T-helper 1 cell treated with Interleukin-12 subunit alpha and Interleukin-12 subunit beta and Interleukin-4 antibody, amounts not matched to agents 30 μg/mL and 1 μg/mL, for 36 hours (primary cell): ENCODE results near the gene TDRD7.

Source experiments
- H3K27ac Mint-ChIP-seq: one replicate; pipeline ENCODE4 v1.8.0; 2021; ENCODE audit warnings: mild to moderate bottlenecking, mixed read lengths
- H3K27me3 Mint-ChIP-seq: one replicate; pipeline ENCODE4 v1.8.0; 2021; ENCODE audit warnings: low read depth, mixed read lengths
- H3K36me3 Mint-ChIP-seq: one replicate; pipeline ENCODE4 v1.8.0; 2021; ENCODE audit warnings: low read depth, mixed read lengths
- H3K4me1 Mint-ChIP-seq: one replicate; pipeline ENCODE4 v1.8.0; 2021; ENCODE audit warnings: low read depth, mixed read lengths
- H3K4me3 Mint-ChIP-seq: one replicate; pipeline ENCODE4 v1.8.0; 2021; ENCODE audit warnings: mild to moderate bottlenecking, moderate library complexity, mixed read lengths
- H3K9me3 Mint-ChIP-seq: one replicate; pipeline ENCODE4 v1.8.0; 2021; ENCODE audit warnings: mixed read lengths

TDRD7 gene

GRCh38 chr9:97506787-97507186 lies 94.9 kb downstream of the TDRD7 start:
- Mint-ChIP-seq H3K9me3 (no peaks in the 10 kb centered on the region), H3K36me3 (no peaks in the 10 kb centered on the region)

GRCh38 chr9:97507428-97507984 lies 95.6 kb downstream of the TDRD7 start:
- Mint-ChIP-seq H3K4me1 (peaks cover 22% of the 10 kb centered on the region), H3K9me3 (no peaks in the 10 kb centered on the region), H3K4me3 (no peak overlapping the region), H3K36me3 (no peaks in the 10 kb centered on the region), H3K27me3 (peaks cover 26% of the 10 kb centered on the region), H3K27ac (no peak overlapping the region)

More at GRCh38 chr9:97506787-97507186, 94.9 kb downstream of the TDRD7 start:
- Mint-ChIP-seq H3K27ac (no peak overlapping the region), H3K27me3 (peaks cover 26% of the 10 kb centered on the region), H3K4me3 (no peak overlapping the region), H3K4me1 (peaks cover 23% of the 10 kb centered on the region)

GRCh38 chr9:97508852-97509251 lies 97.0 kb downstream of the TDRD7 start:
- H3K36me3 Mint-ChIP-seq, result no peaks in the 10 kb centered on the region
- H3K4me1 Mint-ChIP-seq, result peaks cover 14% of the 10 kb centered on the region

DNA sequence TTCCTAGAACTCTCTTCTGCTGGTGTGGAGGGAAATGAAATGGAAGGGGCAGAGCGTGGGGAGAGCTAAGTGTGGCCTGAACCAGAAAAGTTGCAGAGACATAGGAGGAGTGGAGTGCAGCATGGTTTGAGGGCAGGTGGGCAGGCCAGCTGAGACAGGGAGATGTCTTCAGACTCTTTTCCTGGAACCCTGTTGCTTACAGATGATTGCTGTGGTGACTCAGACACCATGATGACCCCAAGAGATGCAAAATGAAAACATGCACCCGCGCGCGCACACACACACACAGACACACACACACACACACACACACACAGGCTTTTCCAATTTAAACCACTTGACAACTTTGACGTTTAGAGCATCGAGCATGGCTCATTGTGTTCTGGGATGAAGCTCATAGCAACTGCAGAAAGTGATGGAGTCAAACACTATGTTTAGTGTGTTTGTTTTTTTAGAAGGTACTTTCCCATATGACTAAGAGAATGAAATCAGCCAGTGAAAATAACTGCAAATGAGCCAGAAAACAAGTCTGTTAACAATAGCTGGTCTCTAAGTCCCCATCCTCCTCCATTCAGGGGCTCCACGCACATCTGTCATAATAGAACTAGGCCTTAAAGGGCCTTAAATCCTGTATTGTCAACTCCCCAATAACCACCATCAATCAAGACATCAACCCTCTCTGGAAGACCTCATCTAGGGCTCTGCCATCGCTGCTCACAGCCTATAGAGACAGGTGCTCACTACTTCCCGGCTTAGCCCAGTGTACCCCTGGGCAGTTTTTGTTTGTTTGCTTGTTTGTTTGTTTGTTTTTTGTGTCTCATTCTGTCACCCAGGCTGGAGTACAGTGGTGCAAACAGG lies 99.1 kb downstream of the TDRD7 start:
- Mint-ChIP-seq H3K4me1 (peaks cover 14% of the 10 kb centered on the region), H3K27me3 (no peaks in the 10 kb centered on the region), H3K27ac (peak overlapping the region; percentile 85), H3K4me3 (peak overlapping the region; percentile 8), H3K36me3 (no peaks in the 10 kb centered on the region), H3K9me3 (no peaks in the 10 kb centered on the region)

More at GRCh38 chr9:97508852-97509251, 97.0 kb downstream of the TDRD7 start:
- Mint-ChIP-seq H3K4me3 (no peak overlapping the region), H3K27me3 (peaks cover 13% of the 10 kb centered on the region), H3K27ac (no peak overlapping the region), H3K9me3 (no peaks in the 10 kb centered on the region)

- H3K27me3 Mint-ChIP-seq, result peaks cover 3% of the 10 kb centered on the region
- peaks cover 14% of the 10 kb centered on the region for H3K4me1 Mint-ChIP-seq
- no peaks in the 10 kb centered on the region for H3K9me3 Mint-ChIP-seq
- H3K27ac Mint-ChIP-seq, result peak overlapping the region; percentile 85
- H3K36me3 Mint-ChIP-seq, result no peaks in the 10 kb centered on the region
- H3K4me3 Mint-ChIP-seq, result no peak overlapping the region
Measured at GRCh38 chr9:97511655-97512427, 99.9 kb downstream of the TDRD7 start.

- no peak overlapping the region for H3K4me3 Mint-ChIP-seq
- no peak overlapping the region for H3K27ac Mint-ChIP-seq
- no peaks in the 10 kb centered on the region for H3K9me3 Mint-ChIP-seq
- H3K36me3 Mint-ChIP-seq, result no peaks in the 10 kb centered on the region
- H3K27me3 Mint-ChIP-seq, result peaks cover 9% of the 10 kb centered on the region
- H3K4me1 Mint-ChIP-seq, result peaks cover 14% of the 10 kb centered on the region
Measured at GRCh38 chr9:97512966-97513560, 101.2 kb downstream of the TDRD7 start.

DNA sequence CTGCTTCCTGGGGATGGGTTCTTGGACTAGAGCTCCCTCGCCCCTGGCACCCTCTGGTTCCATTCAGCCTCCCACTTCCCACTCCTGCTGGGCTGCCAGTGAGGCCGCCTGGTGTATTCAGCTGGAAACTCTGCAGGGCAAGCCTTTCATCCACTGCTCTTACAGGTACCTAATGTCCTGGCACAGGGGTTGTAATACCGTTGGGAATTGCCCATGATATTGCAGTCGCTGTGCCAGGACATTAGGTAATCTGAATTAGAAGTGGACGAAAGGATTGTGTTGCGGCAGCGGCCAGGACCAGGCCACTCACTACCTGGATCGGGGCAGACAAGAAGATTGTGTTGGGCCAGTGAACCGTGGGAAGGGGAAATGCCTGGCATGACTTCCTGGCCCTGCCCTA lies 102.6 kb downstream of the TDRD7 start:
- H3K4me1 Mint-ChIP-seq, result peaks cover 22% of the 10 kb centered on the region
- no peaks in the 10 kb centered on the region for H3K36me3 Mint-ChIP-seq
- peaks cover 22% of the 10 kb centered on the region for H3K27me3 Mint-ChIP-seq
- H3K4me3 Mint-ChIP-seq, result no peak overlapping the region
- no peaks in the 10 kb centered on the region for H3K9me3 Mint-ChIP-seq
- no peak overlapping the region for H3K27ac Mint-ChIP-seq

DNA sequence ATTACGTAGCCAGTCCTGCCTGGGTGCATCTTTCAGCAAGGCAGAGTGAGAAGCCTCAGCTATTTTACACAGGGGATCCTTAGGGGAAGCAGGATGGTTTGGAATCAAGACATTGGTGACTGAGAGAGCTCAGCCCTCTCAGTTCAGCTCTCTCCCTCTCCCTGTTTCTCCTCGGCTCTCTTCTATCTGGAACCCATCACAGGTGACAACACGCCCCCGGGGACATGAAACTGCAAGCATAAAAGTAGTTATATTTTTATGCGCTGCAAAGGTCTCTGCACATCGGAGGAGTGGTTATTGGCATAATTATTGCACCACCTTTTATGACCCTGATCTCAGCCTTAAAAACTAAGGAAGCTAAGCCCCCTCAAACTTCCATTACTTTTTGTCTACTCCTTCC lies 103.8 kb downstream of the TDRD7 start:
- Mint-ChIP-seq H3K4me1 (peaks cover 20% of the 10 kb centered on the region), H3K36me3 (no peaks in the 10 kb centered on the region), H3K27me3 (peaks cover 26% of the 10 kb centered on the region), H3K27ac (no peak overlapping the region), H3K9me3 (no peaks in the 10 kb centered on the region), H3K4me3 (no peak overlapping the region)

DNA sequence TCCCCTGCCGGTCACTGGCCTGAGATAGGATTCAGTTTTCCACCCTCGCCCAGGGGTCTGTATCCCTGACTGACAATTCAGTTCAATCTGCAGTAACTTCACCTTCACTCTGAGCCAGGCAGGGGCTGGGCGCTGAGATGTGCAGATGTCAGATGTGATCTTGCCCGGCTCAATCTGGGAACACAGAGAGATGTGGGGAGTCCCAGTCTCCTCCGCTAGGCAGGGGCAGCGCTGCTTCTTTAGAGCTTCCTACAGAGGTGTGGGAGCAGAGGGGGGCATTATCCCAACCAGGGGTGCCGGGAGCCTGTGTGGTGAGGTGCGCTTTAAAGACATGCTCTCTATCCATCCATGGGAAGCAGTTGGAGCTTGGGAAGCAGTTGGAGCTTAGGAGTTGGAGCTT lies 104.2 kb downstream of the TDRD7 start:
- no peak overlapping the region for H3K4me3 Mint-ChIP-seq
- no peaks in the 10 kb centered on the region for H3K36me3 Mint-ChIP-seq
- H3K9me3 Mint-ChIP-seq, result no peaks in the 10 kb centered on the region
- H3K4me1 Mint-ChIP-seq, result peaks cover 15% of the 10 kb centered on the region
- H3K27ac Mint-ChIP-seq, result no peak overlapping the region
- H3K27me3 Mint-ChIP-seq, result peaks cover 26% of the 10 kb centered on the region

DNA sequence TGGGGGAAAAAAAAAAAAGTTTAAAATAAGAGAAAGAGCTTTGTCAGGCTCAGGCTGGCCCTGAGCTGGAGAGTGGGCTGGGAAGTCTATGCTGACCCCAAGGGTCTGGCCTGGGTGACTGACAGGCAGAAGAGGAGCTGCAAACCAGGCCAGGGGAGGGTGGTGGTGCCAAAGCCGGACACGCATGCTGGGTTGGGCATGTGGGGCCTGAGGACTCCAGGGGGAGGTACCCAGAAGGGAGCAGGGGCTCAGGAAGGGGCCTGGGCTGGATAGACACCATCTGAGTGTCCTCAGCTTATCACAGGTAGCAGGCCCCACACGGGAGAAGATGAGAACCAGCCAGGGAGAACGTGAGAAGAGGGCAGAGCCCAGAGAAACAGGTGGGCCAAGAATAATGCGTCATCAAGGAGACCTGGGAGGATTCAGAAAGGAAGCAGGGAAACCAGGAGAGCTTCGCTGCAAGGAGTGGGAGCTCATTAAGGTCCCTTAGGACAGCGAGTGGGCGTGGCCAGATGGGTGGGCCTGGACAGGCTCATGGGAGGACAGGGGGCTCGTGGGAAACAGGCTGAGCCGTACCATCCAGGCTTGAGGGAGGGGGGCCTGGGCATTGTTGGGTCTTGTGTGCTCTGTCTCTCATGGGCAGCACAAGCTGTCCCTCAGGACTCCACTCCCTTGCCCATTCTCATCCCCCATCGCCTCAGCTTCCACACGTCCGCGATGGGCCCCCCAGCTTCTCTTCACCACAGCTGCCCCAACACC lies 105.6 kb downstream of the TDRD7 start:
- Mint-ChIP-seq H3K27ac (no peak overlapping the region), H3K9me3 (no peaks in the 10 kb centered on the region), H3K36me3 (no peaks in the 10 kb centered on the region), H3K4me1 (peaks cover 9% of the 10 kb centered on the region), H3K4me3 (no peak overlapping the region), H3K27me3 (peaks cover 26% of the 10 kb centered on the region)

- no peak overlapping the region for H3K4me3 Mint-ChIP-seq
- peaks cover 9% of the 10 kb centered on the region for H3K4me1 Mint-ChIP-seq
- H3K36me3 Mint-ChIP-seq, result no peaks in the 10 kb centered on the region
- H3K27ac Mint-ChIP-seq, result no peak overlapping the region
- no peaks in the 10 kb centered on the region for H3K9me3 Mint-ChIP-seq
- H3K27me3 Mint-ChIP-seq, result peaks cover 26% of the 10 kb centered on the region
Measured at GRCh38 chr9:97518166-97518908, 106.4 kb downstream of the TDRD7 start.

DNA sequence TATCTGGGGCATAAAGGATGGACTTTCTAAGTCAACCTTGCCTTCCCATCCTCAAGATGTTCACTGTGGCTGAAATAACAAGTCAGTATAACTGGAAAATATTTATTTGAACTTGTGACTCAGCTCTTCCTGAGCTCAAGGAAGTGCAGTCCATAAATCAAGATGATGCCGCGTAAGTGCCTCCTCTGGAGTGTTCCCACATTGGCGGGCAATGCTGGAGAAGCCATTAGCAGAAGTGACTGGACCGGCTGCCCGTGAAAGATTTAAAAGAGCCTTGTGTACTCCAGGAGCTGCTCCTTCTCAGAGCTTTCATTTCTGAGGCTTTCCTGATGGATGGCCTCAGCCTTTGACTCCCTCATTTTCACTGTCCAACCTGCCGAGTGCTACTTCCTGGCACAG lies 107.0 kb downstream of the TDRD7 start:
- peaks cover 26% of the 10 kb centered on the region for H3K27me3 Mint-ChIP-seq
- H3K36me3 Mint-ChIP-seq, result no peaks in the 10 kb centered on the region
- H3K4me3 Mint-ChIP-seq, result no peak overlapping the region
- H3K9me3 Mint-ChIP-seq, result no peaks in the 10 kb centered on the region
- H3K27ac Mint-ChIP-seq, result no peak overlapping the region
- H3K4me1 Mint-ChIP-seq, result peaks cover 9% of the 10 kb centered on the region

DNA sequence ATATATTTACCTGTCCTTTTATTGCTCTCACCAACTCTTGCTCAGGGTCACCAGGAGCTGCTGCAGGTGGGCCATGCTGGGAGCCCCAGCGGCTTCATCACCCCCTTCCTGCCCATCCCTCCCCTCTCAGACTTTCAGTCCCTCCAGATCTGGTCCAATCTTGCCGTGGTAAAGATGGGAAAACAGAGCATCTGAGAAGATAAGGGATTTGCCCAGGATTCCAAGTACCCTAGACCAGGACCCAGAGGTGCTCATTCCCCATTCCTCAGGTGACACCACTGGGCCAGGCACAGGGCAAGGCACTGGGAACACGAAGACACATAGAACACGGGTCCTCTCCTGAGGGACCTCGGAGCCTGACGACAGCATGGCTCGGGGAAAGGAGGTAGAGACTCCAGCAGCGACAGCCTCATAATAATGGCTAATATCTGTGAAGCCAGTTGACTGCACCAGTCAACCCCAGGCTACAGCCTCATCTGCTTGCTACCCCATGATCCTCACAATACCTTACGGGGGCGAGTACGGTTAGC lies 107.6 kb downstream of the TDRD7 start:
- no peaks in the 10 kb centered on the region for H3K9me3 Mint-ChIP-seq

More for the DNA sequence above, 107.6 kb downstream of the TDRD7 start:
- H3K4me1 Mint-ChIP-seq, result peaks cover 9% of the 10 kb centered on the region
- no peaks in the 10 kb centered on the region for H3K36me3 Mint-ChIP-seq
- H3K4me3 Mint-ChIP-seq, result no peak overlapping the region
- no peak overlapping the region for H3K27ac Mint-ChIP-seq
- H3K27me3 Mint-ChIP-seq, result peaks cover 26% of the 10 kb centered on the region
